Mesodermal cell (in vitro differentiated cells): Measurements from ENCODE around the gene COX4I2.

Experiments used
- H3K27ac ChIP-seq: 2 replicates; pipeline ENCODE4 v1.7.0; 2013; ENCODE audit warnings: mild to moderate bottlenecking, low read depth, low read length, moderate library complexity; ENCODE audit not compliant: severe bottlenecking
- H3K36me3 ChIP-seq: 2 replicates; pipeline ENCODE4 v1.7.1; 2013; ENCODE audit warnings: mild to moderate bottlenecking, low read length, moderate library complexity; ENCODE audit not compliant: control insufficient read depth, insufficient read depth
- H3K4me1 ChIP-seq: one replicate; pipeline ENCODE4 v1.7.1; 2013; ENCODE audit warnings: mild to moderate bottlenecking, low read length; ENCODE audit not compliant: insufficient read depth, control insufficient read depth, poor library complexity, severe bottlenecking
- H3K4me3 ChIP-seq: 2 replicates; pipeline ENCODE4 v1.7.0; 2013; ENCODE audit warnings: low read length, control low read depth, mild to moderate bottlenecking; ENCODE audit not compliant: insufficient read depth, poor library complexity, severe bottlenecking; ENCODE audit errors: extremely low read depth
- H3K9me3 ChIP-seq: 2 replicates; pipeline ENCODE4 v1.7.1; 2013; ENCODE audit warnings: mild to moderate bottlenecking, low read length, moderate library complexity; ENCODE audit not compliant: control insufficient read depth
- WGBS, 2 experiments: methylation state at CpG; one replicate each; pipeline ENCODE4 v1.1.5; 2013; ENCODE audit warnings: missing lambda C conversion rate in 2 of 2; ENCODE audit not compliant: insufficient coverage in 2 of 2; 5-methylcytosine and 5-hydroxymethylcytosine counted together

COX4I2 gene

DNA sequence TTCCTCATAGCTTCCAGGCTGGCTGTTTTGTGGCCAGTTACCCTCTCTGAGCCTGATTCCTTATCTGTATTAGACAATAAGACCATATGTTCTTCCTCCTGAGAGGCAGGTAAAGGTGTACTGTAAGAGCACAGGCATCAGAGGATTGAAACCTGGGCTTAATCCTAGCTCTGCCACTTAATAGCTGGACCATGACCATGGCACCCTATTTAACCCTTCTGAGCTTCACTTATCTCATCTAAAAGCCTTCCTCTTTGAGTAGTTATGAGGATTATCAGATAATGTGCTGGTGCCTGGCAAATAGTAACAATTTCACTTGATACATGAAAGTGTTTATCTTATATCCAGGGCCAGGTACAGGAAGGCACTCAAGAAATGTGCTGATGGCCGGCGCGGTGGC is 50.1 kb downstream of the COX4I2 start:
- WGBS, 2 experiments: 100% methylated on average over 3 of the region's 3 CpGs; no CpG with 5 or more reads in 1 of the 2 experiments
- Histone ChIP-seq H3K9me3 (no peaks in the 10 kb centered on the region), H3K36me3 (peaks cover 56% of the 10 kb centered on the region), H3K4me1 (peaks cover 22% of the 10 kb centered on the region), H3K4me3 (no peak overlapping the region), H3K27ac (no peak overlapping the region)

DNA sequence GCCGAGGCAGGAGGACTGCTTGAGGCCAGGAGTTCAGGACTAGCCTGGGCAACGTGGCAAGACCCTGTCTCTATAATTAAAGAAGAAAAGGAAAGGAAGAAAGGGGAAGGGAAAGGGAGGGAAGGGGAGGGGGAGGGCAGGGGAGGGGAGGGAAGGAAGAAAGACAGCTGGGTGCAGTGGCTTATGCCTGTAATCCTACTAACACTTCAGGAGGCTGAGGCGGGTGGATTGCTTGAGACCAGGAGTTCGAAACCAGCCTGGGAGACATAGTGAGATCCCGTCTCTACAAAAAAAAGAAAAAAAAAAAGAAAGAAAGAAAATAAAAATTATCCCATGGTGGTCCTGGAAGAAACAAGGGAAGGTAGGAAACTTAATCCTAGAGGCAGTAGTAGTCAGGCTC is 51.4 kb downstream of the COX4I2 start:
- Histone ChIP-seq H3K4me1 (peaks cover 21% of the 10 kb centered on the region), H3K9me3 (no peaks in the 10 kb centered on the region), H3K4me3 (no peak overlapping the region), H3K27ac (no peak overlapping the region), H3K36me3 (peaks cover 54% of the 10 kb centered on the region)
- WGBS, 2 experiments: 100% methylated on average over 1 to 2 of the region's 5 CpGs

DNA sequence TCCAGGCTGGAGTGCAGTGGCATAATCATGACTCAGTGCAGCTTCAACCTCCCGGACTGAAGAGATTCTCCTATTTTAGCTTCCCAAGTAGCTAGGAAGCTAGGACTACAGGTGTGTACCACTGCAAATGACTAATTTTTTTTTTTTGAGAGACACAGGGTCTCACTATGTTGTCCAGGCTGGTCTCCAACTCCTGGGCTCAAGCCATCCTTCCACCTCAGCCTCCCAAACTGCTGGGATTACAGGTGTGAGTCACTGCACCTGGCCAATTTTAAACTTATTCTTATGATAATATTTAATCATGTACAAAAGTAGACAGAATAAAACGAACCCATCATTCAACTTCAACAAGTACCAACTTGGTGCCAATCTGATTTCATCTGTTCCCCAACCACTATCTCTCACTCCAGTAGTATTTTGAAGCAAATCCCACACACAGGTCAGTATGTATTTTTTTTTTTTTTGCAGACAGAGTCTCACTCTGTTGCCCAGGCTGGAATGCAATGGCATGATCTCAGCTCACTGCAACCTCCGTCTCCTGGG is 52.5 kb downstream of the COX4I2 start:
- Histone ChIP-seq H3K27ac (no peak overlapping the region), H3K9me3 (no peaks in the 10 kb centered on the region), H3K36me3 (peaks cover 52% of the 10 kb centered on the region), H3K4me3 (no peak overlapping the region), H3K4me1 (peaks cover 31% of the 10 kb centered on the region)
- 87 to 100% methylated on average over 2 to 3 of the region's 3 CpGs for WGBS, 2 experiments

DNA sequence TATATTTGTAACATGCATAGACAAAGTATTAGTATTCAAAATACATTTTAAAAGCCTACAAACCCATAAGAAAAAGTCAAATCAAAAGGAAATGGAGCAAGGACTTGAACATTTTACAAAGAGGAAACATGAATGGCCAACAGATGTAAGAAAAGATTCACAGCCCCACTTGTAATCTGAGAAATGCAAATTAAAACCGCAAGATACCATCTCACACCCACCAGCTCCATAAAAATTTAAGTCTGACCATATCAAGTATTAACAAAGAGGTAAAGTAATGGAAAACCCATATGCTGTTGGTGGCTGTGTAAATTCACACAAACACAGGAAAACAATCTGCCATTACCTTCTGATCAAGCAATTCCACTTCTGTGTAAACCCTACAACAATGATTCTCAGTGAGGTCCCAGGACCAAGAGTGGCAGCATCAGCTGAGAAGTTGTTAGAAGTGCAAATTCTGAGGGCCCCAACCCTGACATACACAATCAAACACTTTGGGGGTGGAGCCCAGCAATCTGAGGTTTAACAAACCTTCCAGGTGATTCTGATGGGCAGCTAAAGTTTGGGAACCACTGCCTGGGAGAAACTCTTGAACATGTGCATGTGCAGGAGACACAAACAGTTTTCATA is 54.0 kb downstream of the COX4I2 start:
- Histone ChIP-seq H3K36me3 (peaks cover 53% of the 10 kb centered on the region), H3K27ac (no peak overlapping the region), H3K4me3 (no peak overlapping the region), H3K4me1 (peaks cover 35% of the 10 kb centered on the region), H3K9me3 (no peaks in the 10 kb centered on the region)
- WGBS, 2 experiments: no CpG with 5 or more reads among the region's 1 CpG

DNA sequence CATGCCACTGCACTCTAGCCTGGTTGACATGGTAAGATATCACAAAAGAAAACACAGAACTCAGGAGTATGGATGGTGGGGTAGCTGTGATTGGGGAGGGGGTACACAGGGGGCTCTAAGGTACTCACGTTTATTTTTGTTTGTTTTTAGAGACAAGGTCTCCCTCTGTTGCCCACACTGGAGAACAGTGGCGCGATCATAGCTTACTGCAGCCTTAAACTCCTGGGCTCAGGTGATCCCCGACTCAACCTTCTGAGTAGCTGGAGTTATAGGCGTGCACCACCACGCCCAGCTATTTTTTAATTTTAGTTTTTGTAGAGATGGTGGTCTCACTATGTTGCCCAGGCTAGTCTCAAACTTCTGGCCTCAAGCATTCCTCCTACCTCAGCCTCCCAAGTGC is 55.7 kb downstream of the COX4I2 start:
- H3K36me3 ChIP-seq: peaks cover 41% of the 10 kb centered on the region
- H3K4me3 ChIP-seq: no peak overlapping the region
- no peaks in the 10 kb centered on the region for H3K9me3 ChIP-seq
- H3K27ac ChIP-seq: no peak overlapping the region
- WGBS, 2 experiments: 79 to 92% methylated on average over 4 to 6 of the region's 6 CpGs
- H3K4me1 ChIP-seq: peaks cover 39% of the 10 kb centered on the region

DNA sequence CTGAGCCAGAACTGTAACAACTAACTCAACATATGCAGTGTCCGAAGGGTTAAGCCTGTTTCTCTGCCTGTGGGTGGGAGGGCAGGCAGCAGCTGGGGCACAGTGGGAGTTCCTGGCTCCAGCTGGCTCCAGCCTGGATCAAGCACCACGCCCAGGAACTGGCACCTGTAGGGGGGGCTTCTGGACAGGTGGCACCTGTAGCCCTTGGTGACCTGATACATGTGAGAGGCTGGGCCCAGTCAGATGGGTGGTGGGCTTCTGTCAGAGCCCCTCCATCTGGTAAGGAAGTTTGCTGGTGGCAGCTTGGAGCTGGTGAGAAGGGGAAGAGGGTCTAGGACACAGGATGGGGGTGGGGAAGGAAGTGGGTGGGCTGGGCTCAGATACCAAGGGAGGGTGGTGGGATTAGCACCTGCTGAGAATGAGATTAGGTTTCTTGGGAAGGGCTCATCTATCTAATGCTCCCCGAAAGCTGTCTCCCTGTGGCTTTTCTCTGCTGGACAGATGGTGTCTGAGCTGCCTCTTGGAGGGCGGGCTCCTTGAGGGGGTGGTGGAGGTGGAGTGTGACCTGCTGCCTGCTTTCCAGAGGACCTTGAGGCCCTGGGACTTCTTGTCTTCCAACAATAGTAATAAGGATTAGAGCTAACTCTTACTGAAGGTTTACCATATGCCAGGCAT is 56.4 kb downstream of the COX4I2 start:
- Histone ChIP-seq H3K4me1 (peaks cover 46% of the 10 kb centered on the region), H3K36me3 (peaks cover 36% of the 10 kb centered on the region), H3K9me3 (no peaks in the 10 kb centered on the region), H3K27ac (no peak overlapping the region), H3K4me3 (no peak overlapping the region)
- WGBS, 2 experiments: 59 to 62% methylated on average over 3 to 4 of the region's 4 CpGs
